ENCODE data around the gene PDF. TPM values are rescaled to one million over a fixed set of nuclear protein-coding genes. Genes with fewer than 3 reads are reported as not detected.

The PDF gene
- total RNA-seq, 1 donor: 11.2 TPM

GRCh38 chr16:69319826-69320739, 10.3 kb downstream of the PDF start:
- H3K27me3 ChIP-seq (ENCODE audit: insufficient read depth, low read length): no peaks in the 10 kb centered on the region
- peak; percentile 80 for DNase-seq (ENCODE audit: insufficient read length, low spot score, missing footprints)
- peaks cover 27% of the 10 kb centered on the region for H4K20me1 ChIP-seq (ENCODE audit: insufficient read depth, low read length)
- peaks cover 82% of the 10 kb centered on the region for H3K79me2 ChIP-seq (ENCODE audit: insufficient read depth, low read length)
- TF ChIP-seq CTCF (IDR thresholded peaks at IDR 0.05; ENCODE audit: extremely low read depth, low read depth, low read length): no peak
- H3K27ac ChIP-seq (ENCODE audit: low read depth, low read length): no peak overlapping the region
- peaks cover 96% of the 10 kb centered on the region for H3K36me3 ChIP-seq (ENCODE audit: insufficient read depth, low read length)
- no peaks in the 10 kb centered on the region for H3K4me1 ChIP-seq (ENCODE audit: insufficient read depth, low read length)
- no peak overlapping the region for H2AFZ ChIP-seq (ENCODE audit: low read length)
- H3K9me3 ChIP-seq (ENCODE audit: low read depth, low read length): no peaks in the 10 kb centered on the region
- no peak overlapping the region for H3K4me3 ChIP-seq (ENCODE audit: insufficient read depth, low read length)
- no peak overlapping the region for H3K4me2 ChIP-seq (ENCODE audit: insufficient read depth, low read length)

GRCh38 chr16:69319381-69319780, 11.0 kb downstream of the PDF start:
- Histone ChIP-seq H3K9me3 (ENCODE audit: low read depth, low read length) (no peaks in the 10 kb centered on the region), H3K4me2 (ENCODE audit: insufficient read depth, low read length) (no peak overlapping the region), H3K36me3 (ENCODE audit: insufficient read depth, low read length) (peaks cover 96% of the 10 kb centered on the region), H3K27me3 (ENCODE audit: insufficient read depth, low read length) (no peaks in the 10 kb centered on the region), H3K79me2 (ENCODE audit: insufficient read depth, low read length) (peaks cover 82% of the 10 kb centered on the region), H4K20me1 (ENCODE audit: insufficient read depth, low read length) (peaks cover 22% of the 10 kb centered on the region), H2AFZ (ENCODE audit: low read length) (no peak overlapping the region), H3K4me1 (ENCODE audit: insufficient read depth, low read length) (no peaks in the 10 kb centered on the region), H3K4me3 (ENCODE audit: insufficient read depth, low read length) (no peak overlapping the region), H3K27ac (ENCODE audit: low read depth, low read length) (no peak overlapping the region)
- DNase-seq (ENCODE audit: insufficient read length, low spot score, missing footprints): no peak
- no peak for TF ChIP-seq CTCF (IDR thresholded peaks at IDR 0.05; ENCODE audit: extremely low read depth, low read depth, low read length)

GRCh38 chr16:69318911-69319289, 11.5 kb downstream of the PDF start:
- no peak overlapping the region for H3K4me3 ChIP-seq (ENCODE audit: insufficient read depth, low read length)
- no peaks in the 10 kb centered on the region for H3K4me1 ChIP-seq (ENCODE audit: insufficient read depth, low read length)
- H3K9me3 ChIP-seq (ENCODE audit: low read depth, low read length): no peaks in the 10 kb centered on the region
- peak; percentile 58 for DNase-seq (ENCODE audit: insufficient read length, low spot score, missing footprints)
- no peak overlapping the region for H3K27ac ChIP-seq (ENCODE audit: low read depth, low read length)
- no peak overlapping the region for H3K4me2 ChIP-seq (ENCODE audit: insufficient read depth, low read length)
- H2AFZ ChIP-seq (ENCODE audit: low read length): no peak overlapping the region
- H3K27me3 ChIP-seq (ENCODE audit: insufficient read depth, low read length): no peaks in the 10 kb centered on the region
- no peak for TF ChIP-seq CTCF (IDR thresholded peaks at IDR 0.05; ENCODE audit: extremely low read depth, low read depth, low read length)
- peaks cover 96% of the 10 kb centered on the region for H3K36me3 ChIP-seq (ENCODE audit: insufficient read depth, low read length)
- H3K79me2 ChIP-seq (ENCODE audit: insufficient read depth, low read length): peaks cover 82% of the 10 kb centered on the region
- peaks cover 27% of the 10 kb centered on the region for H4K20me1 ChIP-seq (ENCODE audit: insufficient read depth, low read length)

DNA sequence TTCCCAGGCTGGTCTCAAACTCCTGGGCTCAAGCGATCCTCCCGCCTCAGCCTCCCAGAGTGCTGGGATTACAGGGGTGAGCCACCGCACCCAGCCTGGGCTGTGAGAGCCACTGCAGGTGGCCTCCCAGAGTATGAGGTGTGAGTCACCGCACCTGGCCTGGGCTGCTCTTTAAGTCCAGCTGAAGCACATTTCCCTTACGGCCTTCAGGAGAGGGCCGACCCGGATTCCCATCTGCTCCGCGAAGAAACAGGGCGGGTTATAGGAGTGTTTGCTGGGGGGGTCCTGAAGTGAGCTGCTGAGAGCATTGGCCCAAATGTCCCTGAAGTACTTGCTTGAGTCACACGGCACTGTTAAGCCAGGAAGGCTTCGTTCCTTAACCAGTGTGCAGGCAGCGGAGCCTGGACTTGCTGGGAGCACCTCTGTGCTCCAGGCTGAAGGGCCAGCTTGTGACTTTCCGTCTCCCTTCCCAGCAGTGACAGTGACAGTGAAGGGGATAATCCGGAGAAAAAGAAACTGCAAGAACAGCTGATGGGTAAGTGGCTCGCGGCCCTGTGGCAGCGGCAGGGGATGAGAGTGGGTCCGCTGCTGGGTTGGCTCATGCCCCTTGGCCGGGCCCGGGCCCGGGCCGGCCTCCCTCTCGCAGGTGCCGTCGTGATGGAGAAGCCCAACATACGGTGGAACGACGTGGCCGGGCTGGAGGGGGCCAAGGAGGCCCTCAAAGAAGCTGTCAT, 12.0 kb downstream of the PDF start:
- no peaks in the 10 kb centered on the region for H3K9me3 ChIP-seq (ENCODE audit: low read depth, low read length)
- no peak overlapping the region for H2AFZ ChIP-seq (ENCODE audit: low read length)
- H3K27me3 ChIP-seq (ENCODE audit: insufficient read depth, low read length): no peaks in the 10 kb centered on the region
- no peak overlapping the region for H3K27ac ChIP-seq (ENCODE audit: low read depth, low read length)
- peaks cover 84% of the 10 kb centered on the region for H3K79me2 ChIP-seq (ENCODE audit: insufficient read depth, low read length)
- DNase-seq (ENCODE audit: insufficient read length, low spot score, missing footprints): peak; percentile 34
- no peak for TF ChIP-seq CTCF (IDR thresholded peaks at IDR 0.05; ENCODE audit: extremely low read depth, low read depth, low read length)
- peaks cover 92% of the 10 kb centered on the region for H3K36me3 ChIP-seq (ENCODE audit: insufficient read depth, low read length)
- no peak overlapping the region for H3K4me3 ChIP-seq (ENCODE audit: insufficient read depth, low read length)
- H3K4me2 ChIP-seq (ENCODE audit: insufficient read depth, low read length): no peak overlapping the region
- H4K20me1 ChIP-seq (ENCODE audit: insufficient read depth, low read length): peaks cover 32% of the 10 kb centered on the region
- no peaks in the 10 kb centered on the region for H3K4me1 ChIP-seq (ENCODE audit: insufficient read depth, low read length)
